ENCODE data around the gene COL8A2.
"Not testable (repeated sequence)": the region's sequence is repeated elsewhere in the genome, so short reads cannot be mapped to it uniquely, and the experiment has no call there.

The COL8A2 gene

DNA sequence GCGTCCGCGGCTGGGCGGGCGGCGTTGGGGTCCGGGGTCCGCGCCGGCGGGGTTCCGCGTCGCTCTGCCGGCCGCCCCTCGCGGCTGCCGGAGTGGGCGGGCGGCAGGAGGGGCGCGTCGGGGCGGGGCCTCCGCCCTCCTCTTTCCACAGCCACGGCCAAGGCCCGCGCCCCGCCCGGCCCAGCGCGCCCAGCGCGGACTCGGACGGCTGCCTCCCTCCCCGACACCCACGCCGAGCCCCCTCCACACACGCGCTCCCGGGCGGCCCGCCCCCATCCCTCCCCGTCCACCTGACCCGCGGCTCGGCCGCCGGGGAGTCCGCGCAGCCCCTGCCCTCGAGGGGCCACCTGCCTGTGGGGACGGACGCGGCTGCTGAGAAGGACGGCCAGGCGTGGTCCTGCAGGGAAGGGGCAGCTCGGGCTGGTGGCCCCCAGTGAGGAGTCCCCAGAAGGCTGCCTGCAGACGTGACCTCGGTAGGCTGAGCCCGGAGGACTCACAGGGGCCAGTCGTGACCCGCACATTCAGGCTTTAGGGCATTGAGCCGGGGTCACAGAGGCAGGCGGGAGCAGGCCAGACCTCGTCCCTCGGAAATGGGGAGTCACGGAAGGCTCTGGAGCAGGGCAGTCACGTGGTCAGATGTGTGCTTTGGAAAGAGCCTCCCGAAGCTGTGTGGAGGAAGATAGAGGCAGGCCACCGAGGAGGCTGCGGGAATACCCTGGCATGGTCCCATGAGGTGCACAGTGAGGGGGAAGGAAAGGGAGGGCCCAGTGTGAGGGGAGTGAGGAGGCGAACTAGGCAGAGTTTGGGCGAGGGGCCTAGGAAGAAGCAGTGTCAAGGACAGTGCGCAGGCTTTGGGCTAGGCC, at the start of gene COL8A2:
Gene COL8A2, minus strand, starts transcription at position 94 of the 863 bp plus-strand sequence. CDS start 24,980 bp downstream, outside the sequence.
- no peak for DNase-seq

DNA sequence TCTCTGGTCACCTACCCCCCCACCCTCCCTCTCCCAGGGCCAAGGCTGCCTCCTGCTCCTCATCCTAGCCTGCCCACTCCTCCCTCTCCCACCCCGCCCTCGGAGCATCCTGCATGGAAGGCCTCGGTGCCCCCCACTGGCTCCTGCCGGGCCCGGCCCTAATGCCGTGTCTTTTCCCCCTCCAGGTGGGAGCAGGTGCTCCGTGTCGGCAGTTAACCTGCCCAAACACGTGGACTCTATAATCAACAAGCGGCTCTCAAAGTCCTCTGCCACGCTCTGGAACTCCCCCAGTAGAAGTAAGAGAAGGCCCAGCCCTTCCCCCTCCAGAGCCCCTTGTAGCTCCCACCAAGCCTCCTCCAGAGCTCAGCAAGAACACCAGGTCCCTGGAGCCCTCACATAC, 49.7 kb upstream of the COL8A2 start:
- DNase-seq: no peak

DNA sequence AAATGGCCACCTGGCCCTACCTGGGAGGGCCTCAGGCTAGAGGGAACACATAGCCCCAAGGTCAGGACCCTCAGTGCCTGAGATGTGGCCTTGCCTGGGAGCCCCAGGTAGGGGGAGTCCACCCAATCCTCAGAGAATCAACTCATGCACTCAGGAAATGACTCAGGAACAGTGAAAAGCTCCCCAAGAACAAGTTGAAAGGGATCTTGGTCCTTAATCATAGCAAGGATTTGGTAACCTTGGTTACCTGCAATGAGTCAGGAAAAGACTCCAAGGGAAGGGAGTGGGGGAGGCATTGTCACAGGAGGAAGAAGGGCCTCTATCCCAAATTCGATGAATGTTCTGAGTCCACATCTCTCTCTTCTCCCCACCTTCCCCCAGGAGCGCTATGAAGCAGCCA, 48.0 kb upstream of the COL8A2 start:
- DNase-seq: no peak

- no peak for DNase-seq
These were observed 47.2 kb upstream of the COL8A2 start for GRCh38 chr1:36172017-36172747.

- no peak for DNase-seq
These were observed 45.8 kb upstream of the COL8A2 start for GRCh38 chr1:36170643-36171412.

GRCh38 chr1:36168514-36168913, 43.5 kb upstream of the COL8A2 start:
- no peak for DNase-seq

DNA sequence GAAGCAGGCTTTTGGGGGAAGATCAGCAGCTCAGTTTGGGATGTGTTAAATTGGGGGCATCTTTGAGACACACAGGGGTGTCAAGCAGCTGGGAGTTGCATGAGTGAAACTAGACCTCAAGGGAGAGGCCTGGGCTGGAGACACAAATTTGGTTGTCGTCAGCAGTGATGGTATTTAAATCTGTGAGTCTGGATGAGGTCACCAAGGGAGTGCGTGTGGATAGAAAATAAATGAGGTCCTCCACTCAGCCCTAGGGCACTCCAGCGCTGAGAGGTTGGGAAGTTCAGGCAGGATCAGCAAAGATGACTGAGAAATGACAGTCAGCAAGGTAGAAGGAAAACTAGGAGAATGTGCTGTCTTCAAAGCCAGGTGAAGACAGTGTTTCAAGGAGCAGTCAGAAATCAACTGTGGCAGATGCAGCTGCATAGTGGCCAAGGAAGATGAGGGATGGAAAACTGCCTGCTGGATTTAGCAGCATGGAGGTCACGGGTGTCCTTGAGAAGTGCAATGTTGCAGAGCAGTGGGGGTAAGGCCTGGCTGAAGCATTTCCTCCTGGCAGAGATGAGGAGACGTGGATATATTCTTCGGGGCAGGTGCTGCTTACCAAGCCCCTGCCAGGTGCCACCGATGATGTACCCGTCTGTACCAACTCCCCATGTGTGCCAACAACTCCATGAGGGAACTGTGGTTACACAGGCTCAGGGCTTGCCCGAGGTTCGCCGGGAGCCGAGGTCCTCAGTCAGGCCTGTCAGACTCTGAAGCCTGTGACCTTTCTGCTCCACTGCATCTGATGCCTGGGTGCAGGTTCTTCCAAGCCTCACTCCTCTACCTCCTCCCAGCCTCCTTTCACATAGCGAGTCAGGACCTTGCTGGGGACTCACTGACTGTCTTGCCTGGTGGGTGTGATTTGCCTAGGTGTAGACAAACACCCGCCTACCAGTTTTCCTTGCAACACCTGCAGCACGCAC, 42.2 kb upstream of the COL8A2 start:
- DNase-seq: no peak

DNA sequence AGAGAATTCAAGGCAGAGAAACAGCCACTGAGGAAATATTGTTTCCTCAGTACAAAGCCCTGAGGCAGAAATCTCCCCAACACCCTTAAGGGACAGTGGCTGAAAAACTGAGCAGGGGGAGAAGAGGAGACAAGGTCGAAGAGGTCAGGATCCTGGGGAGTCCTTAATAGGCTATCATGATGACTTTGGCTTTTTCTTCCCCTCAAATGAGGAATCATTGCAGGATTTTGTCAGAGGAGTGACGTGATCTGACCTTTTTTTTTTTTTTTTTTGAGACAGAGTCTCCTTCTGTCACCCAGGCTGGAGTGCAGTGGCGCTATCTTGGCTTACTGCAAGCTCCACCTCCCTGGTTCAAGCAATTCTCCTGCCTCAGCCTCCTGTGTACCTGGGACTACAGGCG, 41.1 kb upstream of the COL8A2 start:
- no peak for DNase-seq

DNA sequence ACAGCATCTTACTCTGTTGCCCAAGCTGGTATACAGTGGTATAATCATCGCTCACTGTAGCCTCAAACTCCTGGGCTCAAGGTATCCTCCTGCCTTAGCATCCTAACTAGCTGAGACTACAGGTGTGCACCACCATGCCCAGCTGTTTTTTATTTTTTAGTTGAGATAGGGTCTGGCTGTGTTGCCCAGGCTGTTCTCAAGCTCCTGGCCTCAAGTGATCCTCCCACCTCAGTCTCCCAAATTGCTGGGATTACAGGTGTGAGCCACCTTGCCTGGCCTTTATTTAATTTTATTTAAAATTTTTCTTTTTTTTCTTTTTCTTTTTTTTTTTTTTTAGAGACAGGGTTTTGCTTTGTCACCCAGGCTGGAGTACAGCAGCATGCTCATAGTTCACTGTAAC, 40.1 kb upstream of the COL8A2 start:
- DNase-seq: no peak

DNA sequence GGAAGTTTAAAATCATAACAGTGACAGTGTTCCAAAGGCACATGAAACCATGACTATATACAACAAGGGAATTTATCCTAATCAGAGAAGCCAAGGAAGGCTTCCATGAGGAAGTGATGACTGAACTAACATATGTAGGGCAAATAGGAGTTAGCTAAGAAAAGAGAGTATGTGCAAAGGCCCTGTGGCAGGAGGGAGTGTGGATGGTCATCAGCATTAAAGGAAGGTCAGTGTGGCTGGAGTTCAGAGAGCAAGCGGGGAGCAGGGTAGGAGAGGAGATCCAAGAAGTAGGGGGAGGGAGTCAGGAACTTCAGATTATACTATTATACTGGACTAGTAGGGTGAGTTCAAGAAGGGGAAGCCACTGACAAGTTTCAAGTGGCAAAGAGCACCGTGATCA, 39.3 kb upstream of the COL8A2 start:
- DNase-seq: no peak

DNA sequence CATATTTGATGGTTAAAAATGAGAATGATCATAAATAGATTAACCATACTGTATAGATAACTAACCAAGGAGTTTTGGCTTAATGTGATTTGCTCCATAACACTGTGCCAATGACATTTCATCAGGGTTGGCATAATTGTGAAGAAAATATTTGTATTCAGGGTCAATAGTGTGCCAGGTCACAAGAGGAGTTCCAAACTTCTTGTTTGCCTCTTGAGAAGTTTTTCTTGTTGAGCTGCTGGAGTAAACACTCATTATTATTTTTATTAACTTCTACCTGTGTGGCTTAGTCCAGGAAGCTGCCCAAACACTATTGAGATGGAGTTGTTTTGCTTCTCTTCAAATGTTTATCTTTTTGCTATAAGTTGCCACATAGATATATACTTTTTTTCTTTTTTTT, 38.4 kb upstream of the COL8A2 start:
- no peak for DNase-seq

GRCh38 chr1:36162680-36163239, 37.7 kb upstream of the COL8A2 start:
- DNase-seq: no peak

DNA sequence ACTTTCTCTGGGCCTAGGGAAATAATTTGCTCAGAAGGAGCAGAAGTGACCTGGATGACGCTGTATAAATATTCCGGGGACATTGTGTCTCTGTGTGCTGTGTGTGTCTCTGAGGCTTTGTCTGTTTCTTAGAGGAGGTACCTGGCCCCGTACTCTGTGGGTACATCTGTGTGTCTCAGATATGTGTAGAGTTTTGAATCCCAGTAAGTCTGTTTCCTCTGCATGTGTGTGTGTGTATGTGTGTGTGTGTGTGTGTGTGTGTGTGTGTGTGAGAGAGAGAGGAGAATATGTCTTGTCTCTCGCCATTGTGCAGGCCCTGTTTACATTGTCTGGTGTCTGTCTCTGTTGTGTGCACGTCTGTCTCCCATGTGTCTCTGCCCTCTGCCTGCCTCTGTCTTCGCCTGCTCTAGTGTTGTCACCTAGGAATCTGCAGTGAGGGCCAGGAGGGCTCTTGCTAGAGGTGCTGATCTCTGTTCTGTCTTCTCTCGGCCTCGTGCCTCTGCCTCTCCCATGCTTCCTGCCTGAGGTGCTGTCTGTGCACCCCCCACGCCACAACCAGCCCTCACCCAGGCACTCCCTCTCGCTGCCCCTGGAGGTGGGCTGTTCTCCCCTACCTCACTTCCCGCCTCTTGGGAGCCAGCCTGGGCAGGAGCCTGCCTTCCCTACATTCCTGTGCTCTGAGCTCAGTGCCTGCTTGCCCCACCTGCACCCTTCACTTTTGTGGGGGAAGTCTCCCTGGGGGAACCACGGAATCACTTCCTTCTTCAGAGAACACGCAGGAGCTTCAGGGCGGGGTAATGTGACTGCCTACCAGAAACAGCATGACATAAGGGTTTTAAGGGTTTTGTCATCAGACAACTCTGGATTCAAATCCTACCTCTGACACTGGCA, 36.9 kb upstream of the COL8A2 start:
- DNase-seq: no peak

- DNase-seq: no peak
These were observed 36.0 kb upstream of the COL8A2 start for GRCh38 chr1:36160949-36161485.

DNA sequence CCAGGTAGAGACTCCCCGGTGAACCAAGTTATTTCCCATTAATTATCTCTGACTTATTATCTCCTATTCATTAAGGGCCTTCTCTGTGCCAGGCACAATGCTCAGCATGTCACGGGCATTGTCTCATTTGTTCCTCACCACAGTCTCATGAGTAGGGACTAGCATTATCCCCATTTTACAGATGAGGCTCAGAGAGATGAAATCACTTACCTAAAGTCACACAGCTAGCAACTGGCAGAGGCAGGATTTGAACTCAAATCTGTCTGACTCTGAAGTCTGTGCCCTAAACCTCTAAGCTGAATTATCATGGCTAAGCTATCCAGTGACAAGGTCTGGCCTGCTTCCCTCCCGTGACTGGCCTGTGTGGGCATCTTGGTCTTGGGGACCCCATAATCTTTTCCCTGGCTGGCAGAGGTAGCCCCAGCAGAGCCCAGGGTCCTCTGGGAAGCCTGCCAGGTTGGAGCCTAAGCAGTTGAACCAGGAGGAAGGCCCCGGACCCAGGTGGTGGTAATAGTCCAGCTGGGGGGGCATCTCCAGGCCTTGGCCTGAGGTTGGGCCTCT, 35.4 kb upstream of the COL8A2 start:
- DNase-seq: no peak

GRCh38 chr1:36159614-36160387, 34.8 kb upstream of the COL8A2 start:
- no peak for DNase-seq

DNA sequence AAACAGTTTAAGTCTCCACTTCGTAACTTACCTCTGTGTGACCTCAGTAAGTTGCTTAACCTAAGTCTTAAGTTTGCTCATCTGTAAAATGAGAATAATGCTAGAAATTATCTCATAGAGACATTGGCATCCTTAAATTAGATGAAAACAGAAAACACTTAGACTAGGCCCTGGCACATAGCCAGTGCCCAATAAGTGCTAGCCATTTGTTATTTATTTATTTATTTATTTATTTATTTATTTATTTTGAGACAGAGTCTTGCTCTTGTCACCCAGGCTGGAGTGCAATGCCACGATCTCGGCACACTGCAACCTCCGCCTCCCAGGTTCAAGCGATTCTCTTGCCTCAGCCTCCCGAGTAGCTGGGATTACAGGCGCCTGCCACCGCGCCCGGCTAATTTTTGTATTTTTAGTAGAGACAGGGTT, 33.8 kb upstream of the COL8A2 start:
- not testable (repeated sequence) for DNase-seq

DNA sequence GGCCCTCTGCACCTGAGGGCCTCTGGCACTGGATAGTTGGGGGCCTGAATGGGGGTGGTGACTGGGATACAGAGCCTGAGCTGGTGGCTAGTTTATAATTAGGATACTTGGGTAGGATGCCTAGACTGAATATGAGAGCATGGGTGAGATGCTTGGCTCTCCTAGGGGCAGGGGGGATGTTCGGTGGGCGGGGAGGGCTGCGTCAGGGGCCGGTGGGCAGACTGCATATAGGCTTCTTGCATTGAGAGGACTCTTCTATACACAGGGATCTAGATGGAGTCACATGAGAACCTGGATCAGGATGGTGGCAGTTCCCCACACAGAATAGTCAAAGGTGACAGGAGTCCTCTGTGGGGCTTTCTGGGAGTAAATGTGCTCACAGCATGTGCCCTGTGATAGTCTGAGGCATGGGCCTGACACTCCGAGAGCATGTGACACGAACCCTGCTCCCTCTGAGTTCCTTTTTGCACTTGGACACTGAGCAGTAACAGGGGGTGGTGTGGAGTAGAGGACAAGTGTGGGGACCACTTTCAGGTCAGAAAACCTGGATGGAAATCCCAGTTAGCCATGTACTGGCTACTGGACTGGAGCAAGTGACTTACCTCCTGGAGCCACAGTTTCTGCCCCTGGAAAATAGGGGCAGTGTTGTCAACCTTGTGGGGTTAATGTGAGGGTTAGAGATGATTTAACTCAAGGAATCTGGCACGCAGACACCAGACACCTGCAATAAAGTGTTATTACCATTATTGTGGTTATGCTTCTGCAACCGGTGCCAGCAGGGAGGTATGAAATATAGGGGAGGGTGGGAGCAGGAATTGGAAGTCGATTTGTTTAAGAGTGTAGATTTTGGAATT, 33.2 kb upstream of the COL8A2 start:
- no peak for DNase-seq

All from NCI-H446 treated with DMSO at 0.1 percent for 48 hours (cell line).